Activated T-helper 1 cell treated with Interleukin-2 at 50 U/mL for 16 hours (primary cell): ENCODE measurements around the gene MLYCD.

Source experiments
- DNase-seq: peaks from one replicate; pipeline ENCODE4 v3.0.0-alpha.2; 2020; ENCODE audit warnings: low read depth

MLYCD gene

DNA sequence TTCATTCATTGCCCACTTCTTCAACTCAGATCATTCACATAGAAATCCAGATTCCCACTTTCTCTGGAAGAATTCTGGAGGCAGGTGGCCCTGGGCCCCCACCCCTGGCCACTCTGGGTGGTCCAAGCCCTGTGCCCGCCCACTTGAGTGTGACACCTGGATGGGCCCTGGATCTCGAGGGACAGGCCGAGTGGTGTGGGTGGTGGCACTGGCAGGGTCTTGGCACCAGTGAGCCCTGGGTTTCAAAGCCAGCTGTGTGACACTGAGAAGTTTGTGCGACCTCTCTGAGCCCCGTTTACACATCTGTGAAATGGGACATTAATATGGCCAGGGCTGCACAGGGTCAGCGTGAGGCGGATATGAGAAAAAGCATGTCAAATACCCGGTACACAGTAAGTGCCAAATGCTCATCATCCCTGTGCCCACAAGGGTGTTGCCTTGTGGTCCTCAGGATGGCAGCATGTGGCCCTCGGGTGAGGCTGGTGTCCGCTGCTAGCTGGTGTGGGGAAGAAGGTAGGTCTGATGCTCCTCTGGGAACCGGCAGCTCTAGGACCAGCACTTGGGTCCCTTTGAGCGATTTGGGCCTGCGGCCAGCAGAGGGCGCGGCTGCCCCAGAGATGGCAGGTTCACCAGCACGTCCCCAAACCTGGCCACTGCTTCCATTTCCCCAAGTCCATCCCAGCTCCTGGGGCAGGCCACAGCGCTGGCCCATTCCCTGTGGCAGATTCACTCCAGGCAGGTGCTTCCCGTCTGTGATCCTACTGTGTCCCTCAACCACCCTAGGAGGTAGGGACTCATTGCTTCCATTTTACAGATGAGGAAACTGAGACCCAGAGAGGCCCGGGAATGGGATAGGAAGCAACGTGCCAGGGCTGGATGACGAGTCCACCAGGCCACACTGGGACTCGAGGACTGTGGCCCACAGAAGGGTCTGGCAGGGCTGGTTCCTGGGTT, 57.7 kb downstream of the MLYCD start:
- peak; percentile 44 for DNase-seq

DNA sequence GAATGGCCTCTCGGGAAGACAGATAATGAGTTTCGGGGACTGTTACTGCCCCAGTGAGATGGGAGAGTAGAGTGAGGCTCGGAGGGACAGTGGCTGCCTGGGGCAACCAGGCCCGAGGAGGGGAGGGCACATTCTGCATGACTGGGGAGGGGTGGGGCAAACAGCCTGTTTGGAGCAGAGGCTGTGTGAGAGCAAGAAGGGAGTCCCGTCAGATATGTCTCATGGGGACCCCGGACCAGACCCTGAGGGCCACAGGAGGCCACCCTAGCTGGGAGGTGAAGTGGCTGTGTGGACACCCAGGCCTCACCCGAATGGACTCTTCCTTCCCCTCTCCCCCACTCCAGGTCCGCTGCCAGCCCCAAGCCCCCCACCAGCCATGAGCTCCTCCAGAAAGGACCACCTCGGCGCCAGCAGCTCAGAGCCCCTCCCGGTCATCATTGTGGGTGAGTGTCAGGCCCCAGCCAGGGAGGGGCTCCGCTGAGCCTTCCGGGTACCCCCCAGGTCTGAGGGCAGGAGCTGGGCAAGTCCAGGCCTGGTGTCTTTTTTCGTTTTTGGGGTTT, 58.5 kb downstream of the MLYCD start:
- no peak for DNase-seq

DNA sequence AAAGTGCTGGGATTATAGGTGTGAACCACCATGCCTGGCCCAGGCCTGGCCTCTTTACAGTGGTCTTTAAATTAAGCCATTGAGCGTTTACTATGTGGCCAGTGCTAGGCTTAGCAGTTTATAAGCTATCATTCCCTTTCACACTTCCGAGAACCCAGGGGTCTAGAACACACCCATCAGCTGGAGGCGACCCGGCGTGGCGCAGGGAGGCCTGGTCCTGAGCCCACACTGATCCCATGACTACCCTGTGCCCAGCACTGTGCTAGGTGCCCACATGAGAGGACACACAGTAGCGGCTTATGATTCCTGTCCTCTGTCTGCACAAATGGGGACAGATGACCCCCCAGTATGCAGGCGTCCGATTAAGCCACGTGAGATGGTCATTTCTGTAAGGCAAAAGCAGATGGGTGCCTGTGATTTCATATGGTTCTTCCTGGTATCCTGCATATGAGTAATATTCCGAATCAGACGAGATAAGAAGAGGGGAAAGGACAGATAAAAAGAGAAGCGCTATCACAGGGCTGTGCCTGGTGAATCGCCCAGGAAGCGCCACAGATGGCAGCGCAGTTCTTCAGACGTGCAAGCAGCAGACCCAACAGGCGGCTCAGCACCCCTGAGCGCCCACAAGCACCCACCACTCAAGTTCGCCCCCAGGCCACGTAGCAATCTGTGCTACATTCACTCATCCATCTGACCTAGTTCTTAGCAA, 59.4 kb downstream of the MLYCD start:
- DNase-seq, result no peak

DNA sequence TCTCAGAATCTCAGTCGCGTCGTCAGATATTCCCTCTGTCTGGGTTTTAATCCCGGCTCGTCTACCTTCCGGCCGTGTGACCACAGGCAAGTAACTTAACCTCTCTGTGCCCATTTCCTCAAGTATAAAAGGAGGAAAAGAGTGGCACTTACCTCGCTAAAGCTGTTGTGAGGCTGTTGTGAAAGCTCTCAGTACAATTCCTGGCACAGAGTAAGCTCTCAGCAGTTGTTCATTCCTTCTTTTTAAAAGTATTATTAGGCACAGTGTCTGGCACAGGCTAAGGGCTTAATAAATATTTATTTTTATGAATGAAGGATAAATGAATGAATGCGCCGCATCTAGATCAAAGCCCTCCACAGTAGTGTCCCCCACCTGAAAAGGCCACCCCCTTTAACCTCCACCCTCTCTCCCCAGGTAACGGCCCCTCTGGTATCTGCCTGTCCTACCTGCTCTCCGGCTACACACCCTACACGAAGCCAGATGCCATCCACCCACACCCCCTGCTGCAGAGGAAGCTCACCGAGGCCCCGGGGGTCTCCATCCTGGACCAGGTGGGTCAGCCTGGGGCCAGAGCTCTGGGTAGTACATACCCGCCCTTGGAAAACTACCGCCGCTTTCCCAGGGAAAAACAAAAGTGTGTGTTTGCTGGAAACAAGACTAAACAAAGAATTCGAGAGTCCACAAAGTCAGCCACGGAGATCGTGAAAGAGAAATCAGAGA, 60.1 kb downstream of the MLYCD start:
- DNase-seq, result no peak

DNA sequence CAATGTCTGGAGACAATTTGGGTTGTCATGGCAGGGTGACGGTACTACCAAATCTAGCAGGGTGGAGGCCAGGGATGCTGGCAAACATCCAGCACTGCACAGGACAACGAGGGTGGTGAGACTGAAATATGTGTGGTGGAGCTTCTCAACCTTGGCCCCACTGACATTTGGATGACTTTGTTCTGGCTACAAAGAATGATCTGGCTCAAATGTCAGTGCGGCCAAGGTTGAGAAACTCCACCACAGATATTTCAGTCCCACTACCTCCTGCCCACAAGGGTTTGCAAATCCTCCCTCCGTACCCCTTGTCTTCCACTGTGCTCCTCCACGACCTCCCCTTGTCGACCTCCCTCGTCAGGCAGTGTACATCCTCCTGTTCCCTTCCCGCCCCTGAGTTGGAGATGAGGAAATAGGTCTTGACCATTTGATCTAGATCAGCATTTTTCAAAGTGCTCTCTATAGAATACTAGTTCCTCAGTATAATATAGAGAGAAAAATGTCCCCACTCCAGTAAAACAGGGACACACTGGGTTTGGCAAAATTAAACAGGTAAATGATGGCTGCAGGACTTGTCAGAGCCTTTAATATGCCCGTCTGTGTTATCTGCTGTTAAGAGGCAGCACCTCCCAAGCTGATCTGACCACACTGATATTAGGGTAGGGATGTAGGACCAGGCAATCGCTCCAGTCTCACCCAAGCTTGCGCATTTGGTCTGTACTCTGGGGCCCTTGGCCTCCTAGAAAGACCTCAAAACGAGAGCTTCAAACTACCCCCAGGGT, 60.9 kb downstream of the MLYCD start:
- DNase-seq, result no peak

DNA sequence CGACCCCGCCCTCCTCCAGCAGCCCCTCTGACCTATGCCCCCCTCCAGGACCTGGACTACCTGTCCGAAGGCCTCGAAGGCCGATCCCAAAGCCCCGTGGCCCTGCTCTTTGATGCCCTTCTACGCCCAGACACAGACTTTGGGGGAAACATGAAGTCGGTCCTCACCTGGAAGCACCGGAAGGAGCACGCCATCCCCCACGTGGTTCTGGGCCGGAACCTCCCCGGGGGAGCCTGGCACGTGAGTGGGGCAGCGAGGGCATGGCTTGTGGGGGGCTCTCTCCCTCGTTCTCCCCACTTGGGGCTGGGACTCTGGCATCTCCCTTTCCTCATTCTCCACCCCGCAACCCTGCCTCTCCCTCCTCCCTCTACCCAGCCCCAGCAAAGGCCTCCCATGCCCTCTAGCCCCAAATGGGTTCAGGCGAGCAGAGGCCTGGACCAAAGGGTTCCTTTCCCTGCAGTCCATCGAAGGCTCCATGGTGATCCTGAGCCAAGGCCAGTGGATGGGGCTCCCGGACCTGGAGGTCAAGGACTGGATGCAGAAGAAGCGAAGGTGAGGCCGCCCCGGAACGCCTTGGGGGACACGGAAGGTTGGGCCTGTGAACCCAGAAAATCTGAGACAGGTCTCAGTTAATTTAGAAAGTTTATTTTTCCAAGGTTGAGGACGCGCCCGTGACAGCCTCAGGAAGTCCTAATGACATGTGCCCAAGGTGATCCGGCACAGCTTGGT, 61.8 kb downstream of the MLYCD start:
- no peak for DNase-seq

DNA sequence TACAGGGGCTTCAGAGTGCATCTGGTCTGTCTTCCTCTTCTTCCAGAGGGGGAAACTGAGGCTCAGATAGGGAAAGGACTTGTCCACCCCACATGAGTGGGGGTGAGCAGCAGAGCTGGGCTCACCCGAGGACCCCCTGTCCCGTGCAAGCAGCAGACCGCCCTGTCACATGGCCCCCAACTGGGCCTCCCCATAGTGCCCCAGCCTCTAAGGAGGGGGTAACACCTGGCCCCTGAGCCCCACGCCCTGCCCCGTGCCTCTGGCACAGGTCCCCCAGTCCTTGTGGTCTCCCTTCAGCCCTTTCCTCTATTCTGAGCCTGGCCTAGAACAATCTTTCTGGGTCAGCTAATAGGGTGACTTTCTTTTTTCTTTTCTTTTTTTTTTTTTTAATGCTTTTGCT, 62.7 kb downstream of the MLYCD start:
- no peak for DNase-seq

DNA sequence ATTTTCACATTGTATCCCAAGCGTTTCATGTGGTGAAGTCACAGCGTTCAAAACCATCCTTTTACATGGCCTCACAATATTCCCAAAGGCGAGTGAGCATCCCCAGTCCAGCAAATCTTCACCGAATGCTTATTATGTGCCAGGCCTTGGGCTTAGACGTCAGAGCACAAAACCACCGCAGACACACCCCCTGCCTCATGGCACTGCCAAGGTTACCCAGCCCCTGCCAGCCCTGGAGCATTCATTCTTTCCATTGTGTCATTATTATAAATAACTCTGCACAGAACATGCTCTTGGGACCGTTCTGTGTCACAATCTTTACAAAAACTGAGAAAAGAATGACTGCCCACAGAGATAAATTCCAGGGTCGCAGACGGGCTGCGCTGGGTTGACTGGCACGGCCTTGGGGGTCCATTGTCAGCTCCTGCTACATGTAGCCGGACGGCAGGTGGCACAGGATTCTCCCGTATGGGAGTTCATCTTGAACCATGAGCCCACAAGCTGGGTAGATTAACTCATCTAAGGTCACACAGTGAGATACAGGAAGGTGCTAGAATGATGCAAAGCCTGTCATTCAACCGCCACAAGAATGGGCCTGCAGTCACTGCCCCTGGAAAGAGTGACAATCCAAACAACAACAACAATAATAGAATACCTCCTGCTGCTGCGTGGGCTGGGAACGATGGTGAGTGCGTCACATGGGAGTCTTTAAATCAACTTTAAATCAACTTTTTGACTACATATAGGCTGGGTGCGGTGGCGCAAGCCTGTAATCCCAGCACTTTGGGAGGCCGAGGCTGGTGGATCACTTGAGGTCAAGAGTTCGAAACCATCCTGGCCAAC, 64.6 kb downstream of the MLYCD start:
- no peak for DNase-seq

DNA sequence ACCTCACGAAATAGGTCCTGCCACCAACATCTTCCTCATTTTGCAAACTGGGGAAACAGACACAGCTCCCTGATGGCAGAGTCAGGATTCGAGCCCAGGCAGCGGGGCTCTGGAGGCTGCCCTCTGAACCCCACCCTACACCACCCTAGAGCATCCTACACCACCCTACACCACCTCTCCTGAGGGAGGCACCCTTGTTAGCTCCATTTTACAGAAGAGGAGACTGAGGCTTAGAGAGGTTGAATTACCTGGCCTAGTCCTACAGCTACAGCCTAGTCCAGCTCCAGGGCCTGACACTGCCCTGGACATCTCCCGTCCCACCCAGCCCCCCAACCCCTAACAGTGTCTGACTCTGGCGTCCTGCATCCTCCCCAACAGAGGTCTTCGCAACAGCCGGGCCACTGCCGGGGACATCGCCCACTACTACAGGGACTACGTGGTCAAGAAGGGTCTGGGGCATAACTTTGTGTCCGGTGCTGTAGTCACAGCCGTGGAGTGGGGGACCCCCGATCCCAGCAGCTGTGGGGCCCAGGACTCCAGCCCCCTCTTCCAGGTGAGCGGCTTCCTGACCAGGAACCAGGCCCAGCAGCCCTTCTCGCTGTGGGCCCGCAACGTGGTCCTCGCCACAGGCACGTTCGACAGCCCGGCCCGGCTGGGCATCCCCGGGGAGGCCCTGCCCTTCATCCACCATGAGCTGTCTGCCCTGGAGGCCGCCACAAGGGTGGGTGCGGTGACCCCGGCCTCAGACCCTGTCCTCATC, 65.9 kb downstream of the MLYCD start:
- no peak for DNase-seq

DNA sequence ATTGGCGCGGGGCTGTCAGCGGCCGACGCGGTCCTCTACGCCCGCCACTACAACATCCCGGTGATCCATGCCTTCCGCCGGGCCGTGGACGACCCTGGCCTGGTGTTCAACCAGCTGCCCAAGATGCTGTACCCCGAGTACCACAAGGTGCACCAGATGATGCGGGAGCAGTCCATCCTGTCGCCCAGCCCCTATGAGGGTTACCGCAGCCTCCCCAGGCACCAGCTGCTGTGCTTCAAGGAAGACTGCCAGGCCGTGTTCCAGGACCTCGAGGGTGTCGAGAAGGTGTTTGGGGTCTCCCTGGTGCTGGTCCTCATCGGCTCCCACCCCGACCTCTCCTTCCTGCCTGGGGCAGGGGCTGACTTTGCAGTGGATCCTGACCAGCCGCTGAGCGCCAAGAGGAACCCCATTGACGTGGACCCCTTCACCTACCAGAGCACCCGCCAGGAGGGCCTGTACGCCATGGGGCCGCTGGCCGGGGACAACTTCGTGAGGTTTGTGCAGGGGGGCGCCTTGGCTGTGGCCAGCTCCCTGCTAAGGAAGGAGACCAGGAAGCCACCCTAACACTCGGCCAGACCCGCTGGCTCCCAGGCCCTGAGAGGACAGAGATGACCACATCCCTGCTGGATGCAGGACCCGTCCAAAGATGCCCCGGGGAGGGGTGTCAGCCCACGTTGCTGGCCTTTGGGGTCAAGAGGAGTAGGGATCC, 66.7 kb downstream of the MLYCD start:
- DNase-seq, result no peak

DNA sequence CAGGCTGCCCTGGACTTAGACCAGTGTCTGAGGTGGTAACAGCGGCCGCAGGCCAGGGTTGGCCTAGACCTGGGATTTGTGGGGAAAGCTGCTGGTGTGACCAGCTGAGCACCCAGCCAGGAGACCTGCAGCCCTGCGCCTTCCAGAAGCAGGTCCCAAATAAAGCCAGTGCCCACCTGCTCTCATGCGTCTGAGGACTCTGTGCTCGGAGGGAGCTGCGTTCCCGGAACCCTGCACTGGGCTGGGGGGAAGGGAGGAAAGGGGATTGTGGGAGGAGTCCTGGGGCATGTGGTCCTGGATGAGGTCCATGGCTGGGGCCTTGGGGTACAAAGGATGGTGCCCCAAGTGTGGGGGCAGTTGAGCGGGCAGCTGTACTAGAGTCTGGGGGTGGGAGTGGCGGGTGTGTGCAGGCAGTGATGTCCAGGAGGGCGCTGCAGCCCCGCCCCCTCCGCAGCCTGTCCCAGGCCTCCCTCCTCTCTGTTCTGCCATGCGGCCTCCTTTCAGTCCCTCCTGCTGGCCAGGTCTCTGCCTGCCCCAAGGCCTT, 67.3 kb downstream of the MLYCD start:
- no peak for DNase-seq

DNA sequence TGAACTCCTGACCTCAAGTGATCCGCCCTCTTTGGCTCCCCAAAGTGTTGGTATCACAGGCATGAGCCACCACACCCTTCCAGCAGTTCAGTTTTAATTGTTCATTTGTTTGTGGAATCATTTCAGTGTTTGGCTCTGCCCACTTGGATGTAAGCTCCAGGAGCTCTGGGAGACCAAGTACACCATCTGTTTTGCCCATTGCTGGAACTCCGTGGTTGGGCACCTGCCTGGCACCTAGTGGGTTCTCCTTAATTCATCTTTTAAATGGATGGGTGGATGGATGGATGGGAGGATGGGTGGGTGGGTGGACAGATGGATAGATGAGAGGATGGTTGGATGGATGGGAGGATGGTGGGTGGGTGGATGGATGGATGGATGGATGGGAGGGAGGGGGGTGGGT, 68.2 kb downstream of the MLYCD start:
- no peak for DNase-seq

DNA sequence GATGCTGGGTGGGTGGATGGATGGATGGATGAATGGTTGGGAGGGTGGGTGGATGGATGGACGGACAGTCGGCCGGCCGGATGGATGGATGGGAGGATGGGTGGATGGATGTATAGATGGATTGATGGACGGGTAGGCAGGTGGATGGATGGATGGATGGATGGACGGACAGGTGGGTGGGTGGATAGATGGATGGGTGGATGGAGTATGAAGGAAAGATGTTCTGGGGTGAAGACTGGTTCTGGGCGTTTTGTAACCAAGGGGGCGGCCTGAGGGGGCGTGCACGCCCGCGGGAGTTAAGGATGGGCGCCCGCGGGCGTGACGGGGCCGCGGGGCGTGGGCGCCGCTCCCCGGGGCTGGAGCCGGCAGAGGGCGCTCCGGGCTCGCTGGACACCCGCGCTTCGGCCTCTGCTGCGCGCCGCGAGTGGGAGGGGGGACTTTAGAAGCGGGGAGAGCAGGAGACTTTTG, 69.0 kb downstream of the MLYCD start, which contains the start of gene NECAB2:
TSS of gene NECAB2 (plus strand) at position 407 of the 468 bp plus-strand sequence. CDS start 405 bp downstream, outside the sequence.
- DNase-seq, result no peak

DNA sequence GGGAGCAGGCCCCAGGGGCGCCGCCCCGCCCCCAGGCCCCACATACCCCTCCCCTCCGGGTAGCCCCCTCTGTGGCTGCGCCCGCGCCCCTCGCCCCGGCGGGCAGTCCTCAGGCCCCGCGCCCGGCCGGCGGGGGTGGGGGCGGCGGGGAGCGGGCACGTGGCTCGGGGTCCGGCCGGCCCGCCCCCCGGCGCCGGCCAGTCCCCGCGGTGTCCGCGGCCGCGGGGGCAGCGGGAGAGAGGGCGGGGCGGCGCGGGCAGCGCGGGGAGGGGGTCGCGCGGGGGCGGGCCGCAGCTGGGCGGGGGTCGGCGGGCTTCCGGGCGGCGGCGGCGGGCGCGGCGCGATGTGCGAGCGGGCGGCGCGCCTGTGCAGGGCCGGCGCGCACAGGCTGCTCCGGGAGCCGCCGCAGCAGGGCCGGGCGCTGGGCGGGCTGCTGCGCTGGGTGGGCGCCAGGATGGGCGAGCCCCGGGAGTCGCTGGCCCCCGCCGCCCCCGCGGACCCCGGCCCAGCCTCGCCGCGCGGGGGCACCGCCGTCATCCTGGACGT, 69.5 kb downstream of the MLYCD start:
- DNase-seq, result no peak

DNA sequence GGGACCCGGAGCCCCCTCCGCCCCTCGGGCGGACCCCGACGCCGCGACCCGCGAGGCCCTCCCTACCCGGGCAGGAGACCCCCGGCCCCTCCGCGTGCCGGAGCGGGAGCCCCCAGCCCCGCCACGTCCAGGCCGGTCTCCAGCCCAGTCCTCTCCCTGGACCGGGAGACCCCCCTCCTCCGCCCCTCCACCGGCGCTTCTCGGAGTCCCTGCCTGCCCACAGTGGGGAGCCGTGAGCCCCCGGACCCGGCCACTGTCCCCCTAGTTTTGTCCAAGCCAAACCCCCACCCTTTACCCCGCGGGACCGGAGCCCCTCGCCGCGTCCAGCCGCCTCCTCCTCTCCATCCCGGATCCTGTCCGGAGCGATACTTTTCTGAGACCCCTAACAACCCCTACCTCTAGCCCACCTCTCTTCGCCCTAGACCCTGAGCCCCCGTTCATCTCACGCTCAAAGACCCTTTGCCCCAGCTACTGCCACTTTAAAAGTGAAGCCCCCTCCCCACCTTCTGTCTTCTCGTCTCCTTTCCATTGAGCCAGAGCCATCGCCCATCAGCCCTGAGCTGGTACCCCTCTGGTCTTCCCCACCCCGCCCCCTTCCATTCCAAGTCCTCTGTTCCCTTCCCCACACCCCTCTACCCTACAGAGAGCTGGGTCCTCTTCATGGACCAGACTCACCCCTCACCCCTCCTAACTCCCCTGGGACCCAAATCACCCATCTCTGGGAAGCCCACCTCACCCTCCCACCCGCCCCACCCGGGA, 70.2 kb downstream of the MLYCD start:
- DNase-seq, result no peak

DNA sequence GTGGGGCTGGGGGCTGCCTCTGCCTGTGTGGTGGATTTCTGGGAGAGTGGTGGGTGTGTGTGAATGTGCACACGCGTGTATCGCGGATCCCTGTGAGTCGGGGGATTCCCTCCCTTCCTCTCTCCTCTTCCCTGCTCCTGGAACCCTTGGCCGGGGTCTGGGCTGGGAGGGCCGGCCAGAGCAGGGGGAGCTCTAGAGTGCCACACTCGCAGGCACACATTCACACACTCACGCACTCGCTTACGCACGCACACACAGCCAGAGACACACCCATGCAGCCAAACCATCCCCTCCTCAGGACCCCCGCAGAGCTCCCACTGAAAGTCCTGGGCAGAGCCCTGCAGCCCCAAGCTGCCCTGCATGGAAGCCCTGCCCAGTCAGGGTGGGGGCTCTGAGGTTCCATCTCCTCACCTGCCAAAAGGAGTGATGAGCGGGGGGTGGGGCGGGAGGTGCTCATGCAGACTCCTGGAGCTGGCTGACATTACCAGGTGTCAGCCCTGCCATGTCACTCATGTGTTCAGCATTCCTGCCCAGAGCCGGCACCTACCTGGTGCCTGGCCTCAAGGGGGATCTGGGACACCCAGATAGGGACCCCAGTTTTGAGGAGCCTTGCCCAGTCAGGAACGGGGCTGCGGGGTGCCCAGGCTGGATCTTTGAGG, 71.0 kb downstream of the MLYCD start:
- no peak for DNase-seq
